Transverse colon (tissue), 4 donors: ENCODE data around the gene CAMTA1. TPM values are rescaled to one million over a fixed set of nuclear protein-coding genes. Genes with fewer than 3 reads are reported as not detected.

Experiments
- DNase-seq: peaks from one replicate; pipeline ENCODE4 v3.0.0-alpha.2; 2019
- H3K27ac ChIP-seq, 4 donors: fragments of 200-600 bp; sonication (generic); 2 replicates each; pipeline ENCODE4 v1.5.1; 2016 to 2018; ENCODE audit warnings: inconsistent platforms in 4 of 4
- H3K27me3 ChIP-seq: fragments of 200-600 bp; sonication (generic); 2 replicates; pipeline ENCODE4 v1.5.1; 2017; ENCODE audit warnings: inconsistent platforms
- H3K36me3 ChIP-seq, 4 donors: fragments of 200-600 bp; sonication (generic); 2 replicates each; pipeline ENCODE4 v1.5.1; 2017 to 2019; ENCODE audit warnings: inconsistent platforms in 4 of 4
- H3K4me1 ChIP-seq, 4 donors: fragments of 200-600 bp; sonication (generic); 2 replicates each; pipeline ENCODE4 v1.5.1; 2017 to 2020; ENCODE audit warnings: inconsistent platforms in 4 of 4
- H3K4me3 ChIP-seq, 4 donors: fragments of 200-600 bp; sonication (generic); 1 replicate in 1 of 4; 2 replicates in 3 of 4; pipeline versions ENCODE4 v1.5.1 to v1.6.1; 2017 to 2019; ENCODE audit warnings: inconsistent platforms in 4 of 4
- H3K9me3 ChIP-seq, 2 donors: fragments of 200-600 bp; sonication (generic); 2 replicates each; pipeline ENCODE4 v1.5.1; 2017 to 2019; ENCODE audit warnings: inconsistent platforms in 2 of 2
- EP300 ChIP-seq: sonication (generic); formaldehyde crosslinking; IDR thresholded peaks from one replicate; pipeline ENCODE4 v1.6.1; 2017; ENCODE audit warnings: antibody characterized with exemption, low read depth
- POLR2A ChIP-seq: fragments of 450-650 bp; IDR thresholded peaks from one replicate; pipeline ENCODE4 v1.6.1; 2016; ENCODE audit warnings: antibody characterized with exemption, mild to moderate bottlenecking, moderate library complexity
- POLR2AphosphoS5 ChIP-seq, 3 donors: sonication (generic); formaldehyde crosslinking; IDR thresholded peaks; one replicate each; pipeline ENCODE4 v1.6.1; 2016; ENCODE audit warnings: antibody characterized with exemption in 3 of 3
- WGBS, 2 donors: methylation state at CpG; one replicate each; pipeline ENCODE4 v1.1.5; 2018; ENCODE audit warnings: low coverage in 1 of 2; 5-methylcytosine and 5-hydroxymethylcytosine counted together
- in situ Hi-C, 4 donors: fragments of 200-750 bp; cut with MboI; loops; one replicate each; pipeline versions ENCODE4 v1.15.0 to v1.15.1; 2017; ENCODE audit warnings: low sequenced_read_pairs in 3 of 4, low pct_ligation_motif_present in 1 of 4, low pct_unique_long_range_greater_than_20kb in 1 of 4
- intact Hi-C: fragments of 100-400 bp; cut with DNase I; formaldehyde crosslinking; loops from one replicate; pipeline ENCODE4 v1.15.1; 2023; ENCODE audit warnings: low total_unique reads
- total RNA-seq, 4 donors: library from RNA; depleted of rRNA; stranded (reverse); fragments of >200 nt; gene quantifications; one replicate each; pipeline ENCODE4 v1.1.0, GENCODE V29; 2016
- TF ChIP-seq, protein P1 (sequence below), 5 experiments: fragments of 200-600 bp in 3 of 5; fragments of 450-650 bp in 2 of 5; sonication (generic) in 3 of 5; IDR thresholded peaks; 1 replicate in 2 of 5; 2 replicates in 3 of 5; pipeline ENCODE4 v1.5.1; 2016 to 2017; ENCODE audit warnings: antibody characterized with exemption in 5 of 5, inconsistent platforms in 3 of 5, mild to moderate bottlenecking in 2 of 5, moderate library complexity in 1 of 5

The CAMTA1 gene
- total RNA-seq, 4 donors from 2014 or later = 93.8 to 268 (median 130) TPM

DNA sequence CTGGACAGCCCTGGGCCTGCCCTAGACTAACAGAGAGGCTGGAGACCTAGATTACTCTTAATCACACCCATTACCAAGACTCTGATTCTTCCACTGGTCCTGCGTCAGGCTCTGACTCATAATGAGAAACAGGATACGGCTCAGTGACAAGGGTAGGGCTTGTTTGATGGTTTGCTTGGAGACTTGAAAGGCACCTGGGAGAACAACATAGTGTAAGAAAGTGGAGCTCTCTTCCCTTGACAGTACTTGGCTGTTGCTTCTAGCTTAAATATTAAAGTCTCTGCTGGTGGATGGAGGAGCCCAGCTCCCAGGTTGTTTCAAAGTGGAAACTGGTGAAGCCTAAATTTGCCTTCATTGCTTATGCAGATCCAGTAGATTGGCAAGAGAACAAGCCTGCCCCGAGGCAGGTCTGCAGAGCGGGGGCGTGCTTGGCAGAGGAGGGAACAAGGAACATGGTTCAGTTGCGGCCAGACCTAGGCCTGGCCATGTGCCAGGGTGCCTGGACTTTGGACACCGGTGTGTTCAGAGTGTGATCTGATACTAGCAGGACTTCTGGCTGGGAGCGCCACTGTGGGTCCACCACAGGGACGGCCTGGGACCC is 480.6 kb downstream of the CAMTA1 start:
- H3K4me1 ChIP-seq = peaks cover 0 to 45% (median 22%) of the 10 kb centered on the region in 4 donors
- peak overlapping the region; percentile 47 to 73 (median 64) for H3K27ac ChIP-seq
- 47% methylated on average over 9 of the region's 9 CpGs; no CpG with 5 or more reads in 1 of the 2 donors for WGBS, 2 donors
- peak; percentile 92 for DNase-seq
- TF ChIP-seq POLR2AphosphoS5 (IDR thresholded peaks at IDR 0.05) = peak in 2 of 3 donors; percentile 60 to 63
- no peak for TF ChIP-seq EP300
- in situ Hi-C loops = no loop called here
- H3K27me3 ChIP-seq = no peaks in the 10 kb centered on the region
- H3K4me3 ChIP-seq = no peak overlapping the region
- H3K36me3 ChIP-seq = no peaks in the 10 kb centered on the region
- intact Hi-C loops = no loop called here
- peaks cover 8 to 11% of the 10 kb centered on the region in 2 donors for H3K9me3 ChIP-seq

DNA sequence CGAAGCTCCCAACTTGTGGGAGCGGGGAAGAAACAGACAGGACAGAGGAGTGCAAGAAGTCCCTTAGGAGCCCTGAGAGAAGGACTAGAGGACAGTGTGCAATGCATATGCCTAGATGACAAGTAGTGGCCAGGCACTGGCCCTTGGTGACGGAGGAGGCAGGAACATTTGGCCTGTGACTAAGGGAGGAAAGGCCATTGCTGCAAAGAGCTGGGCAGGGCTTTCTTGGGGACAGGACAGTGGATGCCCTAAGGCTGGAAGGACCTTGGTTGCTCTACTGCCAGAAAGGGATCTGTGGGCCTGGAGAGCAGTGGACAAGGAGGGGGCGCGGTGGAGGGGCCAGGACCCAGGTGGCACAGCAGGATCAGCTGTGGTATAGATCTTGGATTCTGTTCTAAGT is 481.3 kb downstream of the CAMTA1 start:
- in situ Hi-C loops (no loop called here), intact Hi-C loops (no loop called here)
- Histone ChIP-seq H3K36me3 (no peaks in the 10 kb centered on the region), H3K27me3 (no peaks in the 10 kb centered on the region), H3K4me1 (peaks cover 0 to 45% (median 22%) of the 10 kb centered on the region in 4 donors), H3K9me3 (peaks cover 8 to 11% of the 10 kb centered on the region in 2 donors), H3K4me3 (no peak overlapping the region), H3K27ac (peak overlapping the region; percentile 47 to 73 (median 64))
- no peak for DNase-seq
- WGBS, 2 donors = 54 to 75% methylated on average over 3 to 5 of the region's 5 CpGs
- TF ChIP-seq EP300 = no peak
- TF ChIP-seq, protein P1, sequence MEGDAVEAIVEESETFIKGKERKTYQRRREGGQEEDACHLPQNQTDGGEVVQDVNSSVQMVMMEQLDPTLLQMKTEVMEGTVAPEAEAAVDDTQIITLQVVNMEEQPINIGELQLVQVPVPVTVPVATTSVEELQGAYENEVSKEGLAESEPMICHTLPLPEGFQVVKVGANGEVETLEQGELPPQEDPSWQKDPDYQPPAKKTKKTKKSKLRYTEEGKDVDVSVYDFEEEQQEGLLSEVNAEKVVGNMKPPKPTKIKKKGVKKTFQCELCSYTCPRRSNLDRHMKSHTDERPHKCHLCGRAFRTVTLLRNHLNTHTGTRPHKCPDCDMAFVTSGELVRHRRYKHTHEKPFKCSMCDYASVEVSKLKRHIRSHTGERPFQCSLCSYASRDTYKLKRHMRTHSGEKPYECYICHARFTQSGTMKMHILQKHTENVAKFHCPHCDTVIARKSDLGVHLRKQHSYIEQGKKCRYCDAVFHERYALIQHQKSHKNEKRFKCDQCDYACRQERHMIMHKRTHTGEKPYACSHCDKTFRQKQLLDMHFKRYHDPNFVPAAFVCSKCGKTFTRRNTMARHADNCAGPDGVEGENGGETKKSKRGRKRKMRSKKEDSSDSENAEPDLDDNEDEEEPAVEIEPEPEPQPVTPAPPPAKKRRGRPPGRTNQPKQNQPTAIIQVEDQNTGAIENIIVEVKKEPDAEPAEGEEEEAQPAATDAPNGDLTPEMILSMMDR (IDR thresholded peaks at IDR 0.05) = no peak
- no peak for TF ChIP-seq POLR2AphosphoS5 (IDR thresholded peaks at IDR 0.05)
- TF ChIP-seq POLR2A = no peak

DNA sequence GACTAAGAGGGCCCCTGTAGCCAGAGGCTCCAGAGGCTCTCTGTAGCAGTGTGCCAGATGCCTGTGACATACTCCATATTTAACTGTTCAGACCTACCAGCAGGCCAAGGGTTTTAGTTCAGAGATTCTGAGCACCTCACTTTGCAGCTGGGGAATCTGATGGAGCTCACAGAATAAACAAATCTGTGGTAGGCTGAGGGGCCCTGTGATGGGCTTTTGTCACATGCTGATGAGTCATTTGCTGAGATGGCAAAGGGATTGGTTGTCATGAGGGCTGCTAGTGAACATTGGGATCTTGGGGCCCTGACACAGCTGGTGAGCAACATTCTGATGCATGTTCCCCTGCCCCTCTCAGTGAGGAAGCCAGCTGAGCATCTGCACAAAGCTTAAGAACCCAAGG is 482.2 kb downstream of the CAMTA1 start:
- H3K27me3 ChIP-seq = no peaks in the 10 kb centered on the region
- no peak overlapping the region for H3K27ac ChIP-seq
- H3K4me1 ChIP-seq = peaks cover 0 to 41% (median 21%) of the 10 kb centered on the region in 4 donors
- intact Hi-C loops = no loop called here
- H3K36me3 ChIP-seq = no peaks in the 10 kb centered on the region
- H3K4me3 ChIP-seq = no peak overlapping the region
- DNase-seq = no peak
- H3K9me3 ChIP-seq = peaks cover 8 to 11% of the 10 kb centered on the region in 2 donors
- no peak for TF ChIP-seq EP300
- TF ChIP-seq POLR2A = no peak
- in situ Hi-C loops = no loop called here

DNA sequence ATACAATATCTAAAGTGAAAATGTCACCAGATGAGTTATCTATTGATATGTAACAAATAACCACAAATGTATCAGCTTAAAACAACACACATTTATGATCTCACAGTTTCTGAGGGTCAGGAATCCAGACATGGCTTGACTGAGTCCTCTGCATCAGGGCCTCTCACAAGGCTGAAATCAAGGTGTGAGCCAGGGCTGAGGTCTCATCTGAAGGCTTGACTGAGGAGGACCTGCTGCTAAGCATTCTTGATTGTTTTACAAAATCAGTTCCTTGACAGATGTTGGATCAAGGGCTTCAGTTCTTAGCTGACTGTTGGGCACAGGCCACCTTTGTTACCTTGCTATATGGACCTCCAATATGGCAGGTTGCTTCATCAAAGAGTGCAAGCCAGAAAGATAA is 483.7 kb downstream of the CAMTA1 start:
- TF ChIP-seq POLR2A = no peak
- no peak for TF ChIP-seq EP300
- no peak for TF ChIP-seq POLR2AphosphoS5 (IDR thresholded peaks at IDR 0.05)
- TF ChIP-seq, protein P1 (IDR thresholded peaks at IDR 0.05) = no peak
- no peak overlapping the region for H3K4me3 ChIP-seq
- no peaks in the 10 kb centered on the region for H3K36me3 ChIP-seq
- in situ Hi-C loops (no loop called here), intact Hi-C loops (no loop called here)
- H3K4me1 ChIP-seq = peaks cover 0 to 29% (median 16%) of the 10 kb centered on the region in 4 donors
- H3K27me3 ChIP-seq = no peaks in the 10 kb centered on the region
- no peak for DNase-seq
- H3K9me3 ChIP-seq = peaks cover 8 to 11% of the 10 kb centered on the region in 2 donors
- H3K27ac ChIP-seq = no peak overlapping the region

DNA sequence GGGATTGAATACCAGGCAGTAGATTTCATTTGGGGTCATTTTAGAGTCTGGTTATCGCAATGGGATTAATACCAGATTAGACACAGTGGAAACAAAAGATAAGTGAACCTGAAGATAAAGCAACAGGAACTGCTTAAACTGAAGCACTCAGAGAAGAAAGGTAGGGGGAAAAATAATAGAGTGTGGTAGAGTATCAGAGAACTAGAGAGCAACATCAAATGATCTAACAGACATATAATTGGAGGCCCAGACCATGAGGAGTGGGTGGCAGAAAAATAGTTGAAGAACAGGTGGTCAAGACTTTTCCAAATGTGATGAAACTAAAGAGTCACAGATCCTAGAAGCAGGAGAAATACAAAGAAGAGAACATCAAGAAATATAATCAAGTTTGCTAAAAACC is 484.3 kb downstream of the CAMTA1 start:
- no peak overlapping the region for H3K27ac ChIP-seq
- no peaks in the 10 kb centered on the region for H3K36me3 ChIP-seq
- in situ Hi-C loops = no loop called here

More for the DNA sequence above, 484.3 kb downstream of the CAMTA1 start:
- DNase-seq = no peak
- intact Hi-C loops = no loop called here
- TF ChIP-seq POLR2A (no peak), EP300 (no peak), POLR2AphosphoS5 (IDR thresholded peaks at IDR 0.05) (no peak)
- TF ChIP-seq, protein P1 (IDR thresholded peaks at IDR 0.05) = no peak
- Histone ChIP-seq H3K4me1 (peaks cover 0 to 27% (median 16%) of the 10 kb centered on the region in 4 donors), H3K4me3 (no peak overlapping the region), H3K27me3 (no peaks in the 10 kb centered on the region), H3K9me3 (peaks cover 8 to 11% of the 10 kb centered on the region in 2 donors)
- WGBS, 2 donors = 82 to 100% methylated on average over 1 of the region's 1 CpG
